ENCODE results near the gene CLDN1.

CLDN1 gene

GRCh38 chr3:190305406-190305805 lies 16.8 kb downstream of the CLDN1 start:
- H3K4me3 ChIP-seq (replicated peaks; ENCODE audit: low read depth, low read length): no peak overlapping the region
- DNase-seq (ENCODE audit: low read depth): peak; percentile 46
- no peak for TF ChIP-seq CTCF (IDR thresholded peaks at IDR 0.05; ENCODE audit: low read length, missing control alignments)

- DNase-seq (ENCODE audit: low read depth): no peak
- no peak for TF ChIP-seq CTCF (IDR thresholded peaks at IDR 0.05; ENCODE audit: low read length, missing control alignments)
- no peak overlapping the region for H3K4me3 ChIP-seq (replicated peaks; ENCODE audit: low read depth, low read length)
Observed at GRCh38 chr3:190303884-190304283, 18.4 kb downstream of the CLDN1 start.

GRCh38 chr3:190302212-190302867 lies 19.9 kb downstream of the CLDN1 start:
- peak; percentile 42 for DNase-seq (ENCODE audit: low read depth)
- no peak overlapping the region for H3K4me3 ChIP-seq (replicated peaks; ENCODE audit: low read depth, low read length)
- no peak for TF ChIP-seq CTCF (IDR thresholded peaks at IDR 0.05; ENCODE audit: low read length, missing control alignments)

- H3K4me3 ChIP-seq (replicated peaks; ENCODE audit: low read depth, low read length): no peak overlapping the region
- no peak for TF ChIP-seq CTCF (IDR thresholded peaks at IDR 0.05; ENCODE audit: low read length, missing control alignments)
- no peak for DNase-seq (ENCODE audit: low read depth)
Observed at GRCh38 chr3:190301591-190301990, 20.7 kb downstream of the CLDN1 start.

GRCh38 chr3:190299969-190300368 lies 22.3 kb downstream of the CLDN1 start:
- no peak overlapping the region for H3K4me3 ChIP-seq (replicated peaks; ENCODE audit: low read depth, low read length)
- no peak for TF ChIP-seq CTCF (IDR thresholded peaks at IDR 0.05; ENCODE audit: low read length, missing control alignments)
- no peak for DNase-seq (ENCODE audit: low read depth)

- H3K4me3 ChIP-seq (replicated peaks; ENCODE audit: low read depth, low read length): no peak overlapping the region
- no peak for TF ChIP-seq CTCF (IDR thresholded peaks at IDR 0.05; ENCODE audit: low read length, missing control alignments)
- no peak for DNase-seq (ENCODE audit: low read depth)
Observed at GRCh38 chr3:190294030-190294429, 28.2 kb downstream of the CLDN1 start.

- TF ChIP-seq CTCF (IDR thresholded peaks at IDR 0.05; ENCODE audit: low read length, missing control alignments): no peak
- DNase-seq (ENCODE audit: low read depth): no peak
- H3K4me3 ChIP-seq (replicated peaks; ENCODE audit: low read depth, low read length): no peak overlapping the region
Observed at GRCh38 chr3:190293621-190294020, 28.6 kb downstream of the CLDN1 start.
